Glutamatergic neuron (in vitro differentiated cells): ENCODE data around the gene NCAPD3. TPM values are rescaled to one million over a fixed set of nuclear protein-coding genes. Genes with fewer than 3 reads are reported as not detected.
"Not testable (repeated sequence)": the region's sequence is repeated elsewhere in the genome, so short reads cannot be mapped to it uniquely, and the experiment has no call there.

Experiments used
- DNase-seq: peaks from one replicate; pipeline ENCODE4 v3.0.0; 2022
- H3K27ac Mint-ChIP-seq: one replicate; pipeline ENCODE4 v1.8.0; 2020; ENCODE audit warnings: mild to moderate bottlenecking, mixed read lengths, inconsistent platforms; ENCODE audit not compliant: unreplicated experiment
- H3K27me3 Mint-ChIP-seq: one replicate; pipeline ENCODE4 v1.8.0; 2020; ENCODE audit warnings: mild to moderate bottlenecking, moderate library complexity, mixed read lengths, inconsistent platforms; ENCODE audit not compliant: unreplicated experiment
- H3K36me3 Mint-ChIP-seq: one replicate; pipeline ENCODE4 v1.8.0; 2020; ENCODE audit warnings: mild to moderate bottlenecking, mixed read lengths, inconsistent platforms; ENCODE audit not compliant: unreplicated experiment
- H3K4me1 Mint-ChIP-seq: one replicate; pipeline ENCODE4 v1.8.0; 2020; ENCODE audit warnings: mild to moderate bottlenecking, low read depth, mixed read lengths, inconsistent platforms; ENCODE audit not compliant: unreplicated experiment
- H3K4me3 Mint-ChIP-seq: one replicate; pipeline ENCODE4 v1.8.0; 2020; ENCODE audit warnings: mild to moderate bottlenecking, mixed read lengths, inconsistent platforms; ENCODE audit not compliant: unreplicated experiment
- H3K9me3 Mint-ChIP-seq: one replicate; pipeline ENCODE4 v1.8.0; 2020; ENCODE audit warnings: mild to moderate bottlenecking, moderate library complexity, mixed read lengths, inconsistent platforms; ENCODE audit not compliant: unreplicated experiment
- total RNA-seq: library from RNA; stranded (reverse); fragmentation: NEBNext Ultra II Directional; extraction: Animal tissue kit (Norgen Biotek cat#: 25700); gene quantifications from one replicate; pipeline ENCODE4 v1.2.1, GENCODE V29; 2021; ENCODE audit not compliant: unreplicated experiment
- TF ChIP-seq, protein P1 (sequence below): fragments of 200-600 bp; sonication (generic); IDR thresholded peaks from one replicate; pipeline ENCODE4 v1.5.0; 2021; ENCODE audit not compliant: partially characterized antibody, unreplicated experiment

The NCAPD3 gene
- total RNA-seq, 1 donor from 2014 or later = 20.3 TPM

DNA sequence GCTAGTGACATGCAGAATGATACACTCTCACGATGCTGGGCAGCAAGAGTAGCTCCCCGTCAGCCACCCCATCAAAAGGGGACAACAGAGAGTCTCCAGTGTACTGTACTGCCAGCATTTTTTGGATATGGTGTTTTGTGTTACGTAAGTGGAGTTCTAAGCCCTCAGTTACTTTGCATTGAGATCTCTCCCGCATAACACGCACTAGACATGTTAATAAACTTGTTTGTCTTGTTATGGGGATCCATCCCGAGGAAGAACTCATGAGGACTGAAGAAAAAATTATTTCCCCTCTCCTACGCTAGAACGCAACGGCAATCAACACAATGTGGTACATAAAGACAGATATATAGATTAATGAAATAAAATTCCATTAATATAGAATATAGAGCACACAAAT is 24.2 kb downstream of the NCAPD3 start:
- TF ChIP-seq, protein P1, sequence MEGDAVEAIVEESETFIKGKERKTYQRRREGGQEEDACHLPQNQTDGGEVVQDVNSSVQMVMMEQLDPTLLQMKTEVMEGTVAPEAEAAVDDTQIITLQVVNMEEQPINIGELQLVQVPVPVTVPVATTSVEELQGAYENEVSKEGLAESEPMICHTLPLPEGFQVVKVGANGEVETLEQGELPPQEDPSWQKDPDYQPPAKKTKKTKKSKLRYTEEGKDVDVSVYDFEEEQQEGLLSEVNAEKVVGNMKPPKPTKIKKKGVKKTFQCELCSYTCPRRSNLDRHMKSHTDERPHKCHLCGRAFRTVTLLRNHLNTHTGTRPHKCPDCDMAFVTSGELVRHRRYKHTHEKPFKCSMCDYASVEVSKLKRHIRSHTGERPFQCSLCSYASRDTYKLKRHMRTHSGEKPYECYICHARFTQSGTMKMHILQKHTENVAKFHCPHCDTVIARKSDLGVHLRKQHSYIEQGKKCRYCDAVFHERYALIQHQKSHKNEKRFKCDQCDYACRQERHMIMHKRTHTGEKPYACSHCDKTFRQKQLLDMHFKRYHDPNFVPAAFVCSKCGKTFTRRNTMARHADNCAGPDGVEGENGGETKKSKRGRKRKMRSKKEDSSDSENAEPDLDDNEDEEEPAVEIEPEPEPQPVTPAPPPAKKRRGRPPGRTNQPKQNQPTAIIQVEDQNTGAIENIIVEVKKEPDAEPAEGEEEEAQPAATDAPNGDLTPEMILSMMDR = no peak
- Mint-ChIP-seq H3K36me3 (no peaks in the 10 kb centered on the region), H3K4me3 (no peak overlapping the region), H3K9me3 (peaks cover 2% of the 10 kb centered on the region), H3K27me3 (no peaks in the 10 kb centered on the region), H3K4me1 (no peaks in the 10 kb centered on the region), H3K27ac (no peak overlapping the region)
- no peak for DNase-seq

DNA sequence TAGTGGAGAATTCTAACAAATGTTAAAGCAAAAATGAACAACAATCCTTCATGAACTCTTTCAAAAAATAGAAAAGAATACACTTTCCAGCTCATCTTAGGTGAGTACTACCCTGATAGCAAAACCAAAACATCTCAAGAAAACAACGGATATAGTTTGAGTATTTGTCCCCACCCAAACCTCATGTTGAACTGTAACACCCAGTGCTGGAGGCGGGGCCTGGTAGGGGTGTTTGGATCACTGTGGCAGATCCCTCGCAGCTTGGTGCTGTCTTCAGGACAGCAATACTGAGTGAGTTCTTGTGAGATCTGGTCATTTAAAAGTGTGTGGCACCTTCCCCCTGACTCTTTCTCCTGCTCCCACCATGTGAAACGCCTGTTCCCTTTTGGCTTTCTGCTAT is 27.0 kb downstream of the NCAPD3 start:
- TF ChIP-seq, protein P1 = no peak
- no peak for DNase-seq
- H3K36me3 Mint-ChIP-seq = no peaks in the 10 kb centered on the region
- no peak overlapping the region for H3K4me3 Mint-ChIP-seq
- H3K27ac Mint-ChIP-seq = no peak overlapping the region
- H3K27me3 Mint-ChIP-seq = no peaks in the 10 kb centered on the region
- H3K9me3 Mint-ChIP-seq = peaks cover 2% of the 10 kb centered on the region
- H3K4me1 Mint-ChIP-seq = no peaks in the 10 kb centered on the region

DNA sequence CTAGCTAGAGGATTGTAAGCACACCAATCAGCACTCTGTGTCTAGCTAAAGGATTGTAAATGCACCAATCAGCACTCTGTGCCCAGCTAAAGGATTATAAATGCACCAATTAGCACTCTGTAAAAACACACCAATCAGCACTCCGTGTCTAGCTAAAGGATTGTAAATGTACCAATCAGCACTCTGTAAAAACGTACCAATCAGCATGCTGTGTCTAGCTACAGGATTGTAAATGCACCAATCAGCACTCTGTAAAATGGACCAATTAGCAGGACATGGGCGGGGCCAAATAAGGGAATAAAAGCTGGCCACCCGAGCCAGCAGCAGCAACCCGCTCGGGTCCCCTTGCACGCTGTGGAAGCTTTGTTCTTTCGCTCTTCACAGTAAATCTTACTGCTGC is 35.7 kb downstream of the NCAPD3 start:
- not testable (repeated sequence) for H3K9me3 Mint-ChIP-seq, DNase-seq, H3K27me3 Mint-ChIP-seq, H3K4me3 Mint-ChIP-seq, H3K4me1 Mint-ChIP-seq, H3K36me3 Mint-ChIP-seq, H3K27ac Mint-ChIP-seq

DNA sequence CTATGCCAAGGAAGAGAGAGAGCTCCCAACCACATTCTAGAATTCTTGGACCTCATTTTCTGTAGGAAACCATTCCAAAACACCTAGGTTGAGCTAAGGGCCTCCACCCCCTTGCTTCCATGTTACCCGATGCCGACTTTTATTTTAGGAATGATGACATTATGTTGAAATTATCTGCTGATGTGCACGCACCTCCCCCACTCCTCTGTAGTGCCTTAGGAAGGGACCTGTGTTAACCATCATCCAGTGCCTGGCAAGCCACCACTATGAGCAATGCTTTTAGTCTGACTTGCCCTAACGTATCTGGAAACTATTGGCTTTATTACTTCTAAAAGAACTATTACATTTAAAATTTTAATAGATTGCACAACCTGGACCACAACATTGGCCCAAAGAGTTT is 42.1 kb downstream of the NCAPD3 start:
- Mint-ChIP-seq H3K4me1 (no peaks in the 10 kb centered on the region), H3K27me3 (no peaks in the 10 kb centered on the region), H3K36me3 (no peaks in the 10 kb centered on the region), H3K27ac (no peak overlapping the region), H3K4me3 (no peak overlapping the region), H3K9me3 (no peaks in the 10 kb centered on the region)
- DNase-seq = no peak
- TF ChIP-seq, protein P1 = no peak

DNA sequence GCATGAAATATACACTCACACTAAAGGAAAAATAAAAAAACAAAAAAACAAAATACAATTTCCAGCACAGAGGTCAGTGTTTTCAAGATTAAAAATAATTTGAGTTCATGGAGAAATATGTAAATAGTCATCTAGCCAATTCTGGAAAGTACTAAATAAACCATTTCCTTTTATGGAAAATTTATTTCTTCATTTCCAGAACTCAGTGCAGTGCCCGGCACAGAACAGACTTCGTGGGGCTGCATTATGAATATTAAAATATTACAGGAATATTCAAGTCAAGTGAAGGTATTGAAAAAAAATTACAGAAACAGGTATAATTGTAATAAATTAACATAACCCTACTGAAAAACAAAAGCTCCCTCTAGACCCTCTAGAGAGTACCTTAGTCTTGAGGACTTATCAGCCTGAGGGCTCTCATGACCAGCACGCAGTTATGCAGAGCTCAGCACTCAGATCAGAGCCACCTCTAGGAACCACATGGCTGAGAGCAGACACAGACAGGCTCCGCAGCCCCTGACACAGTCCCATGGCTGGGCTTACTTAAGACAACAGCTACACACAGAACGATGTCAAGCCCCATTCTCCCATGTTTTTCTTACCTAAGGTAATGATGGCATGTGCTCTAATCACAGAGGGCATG is 45.6 kb downstream of the NCAPD3 start:
- no peaks in the 10 kb centered on the region for H3K4me1 Mint-ChIP-seq
- no peaks in the 10 kb centered on the region for H3K27me3 Mint-ChIP-seq
- no peaks in the 10 kb centered on the region for H3K36me3 Mint-ChIP-seq

More for the DNA sequence above, 45.6 kb downstream of the NCAPD3 start:
- TF ChIP-seq, protein P1 = no peak
- no peaks in the 10 kb centered on the region for H3K9me3 Mint-ChIP-seq
- H3K27ac Mint-ChIP-seq = no peak overlapping the region
- DNase-seq = no peak
- H3K4me3 Mint-ChIP-seq = no peak overlapping the region
